ENCODE results near the gene SLC2A13. TPM values are rescaled to one million over a fixed set of nuclear protein-coding genes. Genes with fewer than 3 reads are reported as not detected.

SLC2A13 gene
- total and polyA plus RNA-seq, 2 donors (not counting 3 experiments of a cell fraction or from before 2014, with no cell fraction given), result 1.2 to 4.9 TPM

DNA sequence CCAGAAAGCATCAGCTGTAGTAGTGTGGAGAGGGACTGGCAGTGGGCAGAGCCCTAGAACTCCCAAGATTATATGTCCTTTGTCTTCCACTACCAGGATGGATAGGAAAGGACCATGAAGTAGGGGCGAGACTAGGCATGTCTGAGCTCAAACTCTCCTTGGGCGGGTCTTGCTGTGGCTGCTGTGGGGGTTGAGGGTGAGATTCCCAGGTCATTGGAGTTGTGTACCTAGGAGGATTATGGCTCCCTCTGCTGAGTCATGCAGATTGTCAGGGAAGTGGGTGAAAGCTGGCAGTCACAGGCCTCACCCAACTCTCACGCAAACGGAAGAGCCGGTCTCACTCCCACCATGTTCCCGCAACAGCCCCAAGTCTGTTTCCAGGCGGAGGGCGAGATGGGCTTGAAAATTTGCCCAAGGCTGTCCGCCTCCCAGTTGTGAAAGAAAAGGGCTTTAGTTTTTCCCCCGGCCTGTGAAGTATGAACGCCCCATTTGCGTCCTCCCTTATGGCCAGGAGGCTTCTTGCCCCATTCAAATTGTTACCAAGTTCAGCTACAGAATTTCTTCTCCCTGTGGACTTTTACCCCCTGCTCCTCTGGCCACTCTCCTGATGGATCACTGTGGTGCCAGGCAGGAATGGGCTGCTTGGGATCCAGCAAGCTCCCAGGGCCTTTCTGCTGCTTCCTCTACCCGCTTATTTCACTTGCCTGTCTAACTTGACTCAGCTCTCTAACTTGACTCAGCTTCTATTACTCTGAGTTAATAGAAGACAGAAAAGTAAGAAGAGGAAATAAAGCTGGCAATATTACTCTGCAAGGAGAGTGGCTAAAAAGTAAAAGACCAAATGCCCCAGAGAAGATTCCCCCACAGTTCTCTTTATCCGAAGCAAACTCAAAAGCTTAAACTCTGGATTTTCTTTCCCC is 159.3 kb downstream of the SLC2A13 start:
- CTCF ChIA-PET, result interaction anchor here (1.2 kb wide), 1 partner anchor 14 kb away, joined by 4 read pairs; no protein-coding TSS in a partner anchor
- dilution Hi-C loops (cut with MboI; ENCODE audit: extremely low pct_ligation_motif_present, low sequenced_read_pairs), result no loop called here
- H3K9me3 ChIP-seq (replicated peaks; ENCODE audit: control insufficient read depth, insufficient read depth, low read length), result no peaks in the 10 kb centered on the region

More for the DNA sequence above, 159.3 kb downstream of the SLC2A13 start:
- intact Hi-C loops (cut with micrococcal nuclease), result no loop called here
- POLR2A ChIA-PET, result no interaction called here
- Histone ChIP-seq H3K9me1 (replicated peaks; ENCODE audit: control insufficient read depth, extremely low read depth, insufficient read depth, low read length) (no peaks in the 10 kb centered on the region), H3K27ac (ENCODE audit: insufficient read depth, low read depth, low read length) (no peak overlapping the region), H4K20me1 (replicated peaks; ENCODE audit: control insufficient read depth, extremely low read depth, insufficient read depth, low read length) (no peaks in the 10 kb centered on the region), H3K4me3 (replicated peaks in 1 of 3; ENCODE audit: insufficient read depth in 1 of 3, low read depth in 1 of 3, low read length in 3 of 3) (no peak overlapping the region), H3K27me3 (ENCODE audit: control insufficient read depth in 2 of 2, insufficient read depth in 2 of 2, low read length in 2 of 2) (no peaks in the 10 kb centered on the region), H3K79me2 (ENCODE audit: control insufficient read depth, insufficient read depth, low read length) (no peaks in the 10 kb centered on the region), H2AFZ (ENCODE audit: low read depth, low read length) (no peak overlapping the region), H3K9ac (replicated peaks; ENCODE audit: extremely low read depth, insufficient read depth, low read length) (no peak overlapping the region), H3K4me2 (ENCODE audit: insufficient read depth, low read length) (no peak overlapping the region), H3K4me1 (ENCODE audit: control insufficient read depth, extremely low read depth, insufficient read depth, low read length) (no peaks in the 10 kb centered on the region), H3K36me3 (ENCODE audit: control insufficient read depth in 2 of 2, extremely low read depth in 1 of 2, insufficient read depth in 2 of 2, low read length in 2 of 2) (no peaks in the 10 kb centered on the region)
- DNase-seq (ENCODE audit: low read depth, low spot score), result no peak
- FAIRE-seq, result no peak
- no TSS peak for BruUV-seq (replicated peaks)
- TF ChIP-seq MYC (IDR thresholded peaks at IDR 0.05; ENCODE audit: low read depth, low read length), result no peak
- no peak for TF ChIP-seq POLR2A (IDR thresholded peaks at IDR 0.05; ENCODE audit: low read depth, low read length)
- TF ChIP-seq, protein P1, sequence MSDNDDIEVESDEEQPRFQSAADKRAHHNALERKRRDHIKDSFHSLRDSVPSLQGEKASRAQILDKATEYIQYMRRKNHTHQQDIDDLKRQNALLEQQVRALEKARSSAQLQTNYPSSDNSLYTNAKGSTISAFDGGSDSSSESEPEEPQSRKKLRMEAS (IDR thresholded peaks at IDR 0.05; ENCODE audit: insufficient read depth, insufficient read length), result no peak
- TF ChIP-seq GATA2 (IDR thresholded peaks at IDR 0.05; ENCODE audit: insufficient read depth, insufficient read length, low read depth, low read length), result no peak
- TF ChIP-seq POLR2AphosphoS5 (IDR thresholded peaks at IDR 0.05; ENCODE audit: insufficient read depth, low read depth, low read length), result no peak
- TF ChIP-seq, protein P2, sequence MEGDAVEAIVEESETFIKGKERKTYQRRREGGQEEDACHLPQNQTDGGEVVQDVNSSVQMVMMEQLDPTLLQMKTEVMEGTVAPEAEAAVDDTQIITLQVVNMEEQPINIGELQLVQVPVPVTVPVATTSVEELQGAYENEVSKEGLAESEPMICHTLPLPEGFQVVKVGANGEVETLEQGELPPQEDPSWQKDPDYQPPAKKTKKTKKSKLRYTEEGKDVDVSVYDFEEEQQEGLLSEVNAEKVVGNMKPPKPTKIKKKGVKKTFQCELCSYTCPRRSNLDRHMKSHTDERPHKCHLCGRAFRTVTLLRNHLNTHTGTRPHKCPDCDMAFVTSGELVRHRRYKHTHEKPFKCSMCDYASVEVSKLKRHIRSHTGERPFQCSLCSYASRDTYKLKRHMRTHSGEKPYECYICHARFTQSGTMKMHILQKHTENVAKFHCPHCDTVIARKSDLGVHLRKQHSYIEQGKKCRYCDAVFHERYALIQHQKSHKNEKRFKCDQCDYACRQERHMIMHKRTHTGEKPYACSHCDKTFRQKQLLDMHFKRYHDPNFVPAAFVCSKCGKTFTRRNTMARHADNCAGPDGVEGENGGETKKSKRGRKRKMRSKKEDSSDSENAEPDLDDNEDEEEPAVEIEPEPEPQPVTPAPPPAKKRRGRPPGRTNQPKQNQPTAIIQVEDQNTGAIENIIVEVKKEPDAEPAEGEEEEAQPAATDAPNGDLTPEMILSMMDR (IDR thresholded peaks at IDR 0.05; ENCODE audit: extremely low read depth in 1 of 2, insufficient read depth in 1 of 2, low read depth in 1 of 2, low read length in 2 of 2), result no peak
- no peak for TF ChIP-seq EZH2 (IDR thresholded peaks at IDR 0.05; ENCODE audit: borderline replicate concordance, low read depth, low read length, severe bottlenecking)
- TF ChIP-seq JUN (IDR thresholded peaks at IDR 0.05; ENCODE audit: borderline replicate concordance, insufficient read depth, insufficient read length, low read depth), result no peak
- no peak for TF ChIP-seq FOS (IDR thresholded peaks at IDR 0.05; ENCODE audit: borderline replicate concordance, insufficient read depth, low read length)
